Loucy (cell line): ENCODE measurements around the gene PRR23C.

Source experiments
- H2AFZ ChIP-seq: fragments of 200-600 bp; sonication (generic); 2 replicates; pipeline ENCODE4 v1.6.0; 2016; ENCODE audit warnings: antibody characterized with exemption, mild to moderate bottlenecking, low read length, moderate library complexity
- H3F3A ChIP-seq: fragments of 200-600 bp; 2 replicates; pipeline ENCODE4 v1.6.0; 2016; ENCODE audit warnings: antibody characterized with exemption, low read depth, mild to moderate bottlenecking
- H3K27me3 ChIP-seq: fragments of 200-600 bp; sonication (generic); 2 replicates; pipeline ENCODE4 v1.6.1; 2014; ENCODE audit warnings: low read length, mild to moderate bottlenecking; ENCODE audit not compliant: insufficient read depth, poor library complexity, severe bottlenecking
- H3K36me3 ChIP-seq: fragments of 200-600 bp; sonication (generic); 2 replicates; pipeline ENCODE4 v1.6.1; 2016; ENCODE audit warnings: low read length; ENCODE audit not compliant: insufficient read depth
- H3K4me1 ChIP-seq: fragments of 200-600 bp; sonication (generic); 2 replicates; pipeline ENCODE4 v1.5.1; 2014; ENCODE audit warnings: low read length, mild to moderate bottlenecking; ENCODE audit not compliant: insufficient read depth, poor library complexity, severe bottlenecking
- H3K4me2 ChIP-seq: fragments of 200-600 bp; sonication (generic); 2 replicates; pipeline ENCODE4 v1.6.0; 2014; ENCODE audit warnings: antibody characterized with exemption, low read length, low read depth, mild to moderate bottlenecking; ENCODE audit not compliant: poor library complexity, severe bottlenecking
- H3K4me3 ChIP-seq: fragments of 200-600 bp; sonication (generic); 2 replicates; pipeline ENCODE4 v1.5.1; 2014; ENCODE audit warnings: low read length, mild to moderate bottlenecking, mixed read lengths; ENCODE audit not compliant: poor library complexity, severe bottlenecking
- H3K79me2 ChIP-seq: fragments of 200-600 bp; sonication (generic); 2 replicates; pipeline ENCODE4 v1.6.1; 2014; ENCODE audit warnings: low read length; ENCODE audit not compliant: insufficient read depth
- H3K9ac ChIP-seq: fragments of 200-600 bp; sonication (generic); 2 replicates; pipeline ENCODE4 v1.6.0; 2014; ENCODE audit warnings: mild to moderate bottlenecking, low read depth, low read length, moderate library complexity; ENCODE audit not compliant: poor library complexity, severe bottlenecking
- H3K9me2 ChIP-seq: fragments of 200-600 bp; sonication (generic); replicated peaks from 2 replicates; pipeline ENCODE4 v1.6.1; 2016; ENCODE audit warnings: low read depth, low read length, mixed read lengths
- H3K9me3 ChIP-seq: fragments of 200-600 bp; sonication (generic); 2 replicates; pipeline ENCODE4 v1.6.1; 2014; ENCODE audit warnings: mild to moderate bottlenecking, antibody characterized with exemption, low read length, low read depth; ENCODE audit not compliant: insufficient read depth
- H4K20me1 ChIP-seq: fragments of 200-600 bp; sonication (generic); 2 replicates; pipeline ENCODE4 v1.6.0; 2014; ENCODE audit warnings: antibody characterized with exemption, low read length, mild to moderate bottlenecking; ENCODE audit not compliant: insufficient read depth, poor library complexity, severe bottlenecking
- EZH2phosphoT487 ChIP-seq: fragments of 200-600 bp; IDR thresholded peaks from 2 replicates; pipeline ENCODE4 v1.6.1; 2018; ENCODE audit warnings: antibody characterized with exemption, mild to moderate bottlenecking, moderate library complexity, borderline replicate concordance
- TF ChIP-seq, protein P1 (sequence below): fragments of 200-600 bp; sonication (generic); conservative IDR thresholded peaks from 2 replicates; pipeline ENCODE4 v1.5.1; 2014; ENCODE audit warnings: mild to moderate bottlenecking, antibody characterized with exemption, low read length

PRR23C gene

DNA sequence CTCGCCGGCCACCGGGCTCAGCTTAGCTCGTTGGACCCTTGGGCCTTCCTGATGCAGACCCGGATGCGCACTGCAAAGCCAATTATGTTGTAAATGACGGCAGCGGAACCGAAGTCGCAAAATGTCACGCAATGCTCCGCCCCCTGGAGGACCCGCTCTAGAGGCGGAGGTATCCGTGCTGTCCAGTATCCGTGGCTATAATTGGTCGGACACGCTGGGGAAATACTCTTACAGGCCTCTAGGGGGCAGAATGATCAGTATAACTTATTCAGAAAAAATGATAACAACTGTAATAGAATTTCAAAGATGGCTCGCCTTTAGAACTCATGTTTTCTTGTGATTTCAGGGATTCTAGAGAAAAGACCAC lies 23.8 kb downstream of the PRR23C start, which contains the start of gene PRR23B:
PRR23B (minus strand) TSS at position 59 of the 367 bp plus-strand sequence. CDS start 265 bp downstream, outside the sequence.
- Histone ChIP-seq H4K20me1 (no peaks in the 10 kb centered on the region), H3K9ac (no peak within 1 kb of the TSS), H3K9me3 (no peaks in the 10 kb centered on the region), H3K9me2 (no peaks in the 10 kb centered on the region), H3K4me1 (no peaks in the 10 kb centered on the region), H3K79me2 (no peaks in the 10 kb centered on the region), H3K4me3 (no peak within 1 kb of the TSS), H3K4me2 (no peak within 1 kb of the TSS), H2AFZ (no peak within 1 kb of the TSS), H3K27me3 (no peaks in the 10 kb centered on the region), H3K36me3 (no peaks in the 10 kb centered on the region), H3F3A (no peaks in the 10 kb centered on the region)
- no peak for TF ChIP-seq EZH2phosphoT487
- TF ChIP-seq, protein P1, sequence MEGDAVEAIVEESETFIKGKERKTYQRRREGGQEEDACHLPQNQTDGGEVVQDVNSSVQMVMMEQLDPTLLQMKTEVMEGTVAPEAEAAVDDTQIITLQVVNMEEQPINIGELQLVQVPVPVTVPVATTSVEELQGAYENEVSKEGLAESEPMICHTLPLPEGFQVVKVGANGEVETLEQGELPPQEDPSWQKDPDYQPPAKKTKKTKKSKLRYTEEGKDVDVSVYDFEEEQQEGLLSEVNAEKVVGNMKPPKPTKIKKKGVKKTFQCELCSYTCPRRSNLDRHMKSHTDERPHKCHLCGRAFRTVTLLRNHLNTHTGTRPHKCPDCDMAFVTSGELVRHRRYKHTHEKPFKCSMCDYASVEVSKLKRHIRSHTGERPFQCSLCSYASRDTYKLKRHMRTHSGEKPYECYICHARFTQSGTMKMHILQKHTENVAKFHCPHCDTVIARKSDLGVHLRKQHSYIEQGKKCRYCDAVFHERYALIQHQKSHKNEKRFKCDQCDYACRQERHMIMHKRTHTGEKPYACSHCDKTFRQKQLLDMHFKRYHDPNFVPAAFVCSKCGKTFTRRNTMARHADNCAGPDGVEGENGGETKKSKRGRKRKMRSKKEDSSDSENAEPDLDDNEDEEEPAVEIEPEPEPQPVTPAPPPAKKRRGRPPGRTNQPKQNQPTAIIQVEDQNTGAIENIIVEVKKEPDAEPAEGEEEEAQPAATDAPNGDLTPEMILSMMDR: peak; percentile 62

DNA sequence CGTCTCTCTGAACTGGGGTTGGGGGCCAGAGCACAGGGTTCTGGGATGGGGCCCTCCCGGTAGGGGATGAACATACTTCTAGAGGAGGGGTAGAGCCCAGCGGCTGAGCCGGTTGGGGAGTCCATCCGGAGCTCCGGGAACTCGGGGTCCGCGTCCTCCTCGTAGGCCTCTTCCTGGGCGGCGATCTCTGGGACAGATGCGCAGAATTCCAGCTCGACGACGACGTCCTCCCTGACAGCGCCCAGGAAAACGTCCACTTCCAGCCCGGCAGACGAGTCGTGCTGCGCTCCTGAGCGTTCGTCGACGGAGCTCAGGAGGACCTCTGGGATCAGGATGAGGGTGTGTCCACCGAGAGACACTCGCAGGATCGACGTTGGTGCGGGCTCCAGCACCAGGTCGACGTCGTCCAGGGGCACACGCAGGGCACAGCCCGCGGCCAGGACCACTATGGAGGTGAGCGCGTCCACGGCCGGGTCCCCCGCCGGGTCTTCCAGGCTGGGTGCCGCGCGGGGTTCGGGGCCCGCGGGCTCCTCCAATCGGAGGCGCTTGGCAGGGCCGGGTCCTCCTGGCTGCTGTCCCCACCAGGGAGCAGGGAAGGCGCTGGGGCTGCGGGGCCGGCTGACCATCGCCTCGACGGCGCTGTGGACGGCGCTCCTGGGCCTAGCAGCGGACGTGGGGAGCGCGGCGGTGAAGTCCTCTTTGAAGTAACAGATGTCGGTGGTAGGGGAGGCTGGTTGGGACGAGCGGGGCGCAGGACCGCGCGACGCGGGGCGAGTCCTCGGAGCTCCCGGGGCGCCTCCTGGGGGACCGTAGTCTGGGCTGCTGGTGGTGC lies 24.4 kb downstream of the PRR23C start:
- Histone ChIP-seq H3K9me3 (no peaks in the 10 kb centered on the region), H3K27me3 (no peaks in the 10 kb centered on the region), H3K9ac (no peak overlapping the region), H3K79me2 (no peaks in the 10 kb centered on the region), H3K4me2 (no peak overlapping the region), H3K4me3 (no peak overlapping the region), H3K9me2 (no peaks in the 10 kb centered on the region), H2AFZ (no peak overlapping the region), H3F3A (no peaks in the 10 kb centered on the region), H3K4me1 (no peaks in the 10 kb centered on the region), H3K36me3 (no peaks in the 10 kb centered on the region), H4K20me1 (no peaks in the 10 kb centered on the region)
- TF ChIP-seq, protein P1: no peak
- TF ChIP-seq EZH2phosphoT487: no peak

DNA sequence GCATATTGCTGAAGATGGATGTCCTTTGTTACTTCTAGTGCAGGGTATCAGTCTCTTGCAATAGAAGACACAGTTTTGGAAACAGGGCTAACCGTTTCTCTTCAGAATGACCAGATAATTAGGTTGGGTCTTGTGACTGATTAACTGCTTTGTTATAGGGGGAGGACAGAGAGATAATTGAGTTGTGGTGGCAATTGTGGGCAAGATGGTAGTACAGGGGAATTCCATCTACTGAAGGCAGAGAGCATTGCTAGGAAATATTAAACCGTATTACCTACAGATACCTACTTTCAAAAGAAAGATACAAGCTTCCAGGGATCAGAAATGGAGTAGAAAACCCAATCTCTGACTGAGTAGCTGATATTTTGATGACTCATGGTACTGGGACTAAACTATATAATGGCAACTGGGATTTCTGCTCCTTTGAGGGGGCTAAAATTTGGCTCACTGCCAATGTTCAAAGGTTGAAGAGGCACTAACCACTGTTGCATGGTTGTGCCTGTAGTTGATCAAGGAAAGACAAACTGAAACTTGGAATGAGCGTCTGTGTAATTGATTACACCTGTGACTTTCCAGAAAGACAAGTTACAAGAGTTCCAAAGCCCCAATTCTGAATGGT lies 28.2 kb downstream of the PRR23C start:
- TF ChIP-seq EZH2phosphoT487: no peak
- TF ChIP-seq, protein P1: no peak
- Histone ChIP-seq H3K27me3 (no peaks in the 10 kb centered on the region), H3K9ac (no peak overlapping the region), H2AFZ (no peak overlapping the region), H3F3A (no peaks in the 10 kb centered on the region), H3K9me2 (no peaks in the 10 kb centered on the region), H4K20me1 (no peaks in the 10 kb centered on the region), H3K4me1 (no peaks in the 10 kb centered on the region), H3K9me3 (no peaks in the 10 kb centered on the region), H3K79me2 (no peaks in the 10 kb centered on the region), H3K4me2 (no peak overlapping the region), H3K4me3 (no peak overlapping the region), H3K36me3 (no peaks in the 10 kb centered on the region)
